GM13977 (cell line): ENCODE data around the gene ABI1.

Source experiments
- DNase-seq: peaks from one replicate; pipeline ENCODE4 v3.0.0; 2012; ENCODE audit warnings: low spot score
- CTCF ChIP-seq: IDR thresholded peaks from 2 replicates; pipeline ENCODE4 v1.5.1; 2012; ENCODE audit warnings: mild to moderate bottlenecking, control low read depth; ENCODE audit not compliant: insufficient read depth; ENCODE audit errors: extremely low read depth, missing control alignments
- in situ Hi-C: fragments of 300-500 bp; cut with MboI; formaldehyde crosslinking; loops from one replicate; pipeline ENCODE4 v1.12.0; 2022; ENCODE audit warnings: low sequenced_read_pairs, low pct_unique_long_range_greater_than_20kb, mixed read lengths, inconsistent platforms; ENCODE audit not compliant: unreplicated experiment

Gene ABI1

GRCh38 chr10:26881600-26882331 lies 21.0 kb upstream of the ABI1 start:
- peak; percentile 70 for DNase-seq
- in situ Hi-C loops, result no loop called here
- peak; percentile 79 for TF ChIP-seq CTCF

DNA sequence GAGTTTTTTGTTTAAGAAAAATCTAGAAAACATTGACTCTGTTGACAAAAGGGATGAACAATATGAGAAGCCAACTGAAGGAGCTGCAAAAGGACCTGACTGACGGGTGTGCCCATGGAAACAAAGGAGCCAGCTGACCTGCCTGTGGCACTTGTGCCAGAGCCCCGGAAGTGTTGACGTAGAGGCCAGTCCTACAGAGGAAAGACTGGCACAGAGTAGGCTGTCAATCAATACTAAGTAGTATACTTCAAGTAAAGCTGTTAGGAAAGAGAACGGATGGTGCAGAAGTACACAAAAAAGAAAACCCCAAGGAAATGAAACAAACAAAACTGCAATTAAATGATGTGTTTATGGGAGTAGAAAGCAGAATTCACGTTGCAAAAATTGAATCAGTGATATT lies 19.0 kb upstream of the ABI1 start:
- no peak for TF ChIP-seq CTCF
- in situ Hi-C loops, result no loop called here
- no peak for DNase-seq

GRCh38 chr10:26870766-26871165 lies 10.0 kb upstream of the ABI1 start:
- DNase-seq, result no peak
- no peak for TF ChIP-seq CTCF
- in situ Hi-C loops, result loop anchor here (25.0 kb wide), 1 partner anchor 508 kb away; no protein-coding TSS in a partner anchor

GRCh38 chr10:26869528-26869927 lies 8.8 kb upstream of the ABI1 start:
- no peak for DNase-seq
- in situ Hi-C loops, result loop anchor here (25.0 kb wide), 1 partner anchor 507 kb away; no protein-coding TSS in a partner anchor
- no peak for TF ChIP-seq CTCF

GRCh38 chr10:26863351-26864076 lies 2.8 kb upstream of the ABI1 start:
- in situ Hi-C loops, result loop anchor here (5.0 to 25.0 kb wide), 2 partner anchors 131 to 501 kb away; no protein-coding TSS in a partner anchor
- no peak for TF ChIP-seq CTCF
- DNase-seq, result no peak

GRCh38 chr10:26861205-26861998 lies 644 bp upstream of the ABI1 start:
- DNase-seq, result no peak
- in situ Hi-C loops, result loop anchor here (5.0 to 25.0 kb wide), 2 partner anchors 129 to 499 kb away; no protein-coding TSS in a partner anchor
- TF ChIP-seq CTCF, result peak; percentile 60
